K562 (cell line): ENCODE results near the gene FOLR2. TPM values are rescaled to one million over a fixed set of nuclear protein-coding genes. Genes with fewer than 3 reads are reported as not detected.

Source experiments
- ATAC-seq: fragments of 200-7000 bp; cut with Tn5 transposase; 3 replicates; pipeline ENCODE4 v1.9.1; 2020; ENCODE audit warnings: moderate library complexity
- BruUV-seq: library from RNA; stranded (reverse); fragments of 400-500 nt; replicated peaks from 2 replicates; lab custom pipeline; 2021; lab: Mats Ljungman, UMichigan
- CTCF ChIA-PET: fragments of 300-600 bp; formaldehyde crosslinking; extraction: SDS; loops from one replicate; lab custom pipeline; 2021; ENCODE audit warnings: low intra/inter-chr PET ratio; lab: Yijun Ruan, JAX
- POLR2A ChIA-PET: fragments of 300-600, 350-650 bp; sonication (Branson Sonifier 250); formaldehyde crosslinking; extraction: SDS; loops from one replicate; lab custom pipeline; 2021; ENCODE audit warnings: antibody characterized with exemption, inconsistent platforms; lab: Yijun Ruan, JAX
- DNase-seq, 4 experiments: peaks; one replicate each; pipeline versions ENCODE4 v3.0.0 to v3.0.0-alpha.2; 2011 to 2018; ENCODE audit warnings: low spot score in 3 of 4, mixed read lengths in 3 of 4; ENCODE audit errors: extremely low read depth in 1 of 4
- FAIRE-seq: peaks from 2 replicates; lab custom pipeline; 2011; peaks lifted over from hg19 to GRCh38; lab: Jason Lieb, UNC
- H2AFZ ChIP-seq: 2 replicates; pipeline ENCODE4 v1.6.0; 2011; ENCODE audit warnings: low read depth, low read length, control low read depth, inconsistent platforms
- H3K27ac ChIP-seq: fragments of 200-600 bp; 3 replicates; pipeline ENCODE4 v1.8.0; 2011; ENCODE audit warnings: low read depth, mild to moderate bottlenecking, control low read depth, inconsistent platforms, low read length, moderate library complexity, mixed read lengths; ENCODE audit errors: extremely low read depth
- H3K27me3 ChIP-seq, 2 experiments: fragments of 300-600 bp in 1 of 2; 2 replicates in 1 of 2; 3 replicates in 1 of 2; pipeline versions ENCODE4 v1.6.0 to v1.8.0; 2011; ENCODE audit warnings: inconsistent platforms in 2 of 2, low read length in 2 of 2, mild to moderate bottlenecking in 1 of 2, mixed read lengths in 1 of 2, moderate library complexity in 1 of 2; ENCODE audit not compliant: control insufficient read depth in 2 of 2, insufficient read depth in 2 of 2
- H3K36me3 ChIP-seq: fragments of 300-600 bp; 3 replicates; pipeline ENCODE4 v1.8.0; 2011; ENCODE audit warnings: mild to moderate bottlenecking, low read length, inconsistent platforms; ENCODE audit not compliant: control insufficient read depth, insufficient read depth
- H3K4me1 ChIP-seq, 2 experiments: fragments of 200-600 bp in 1 of 2; replicated peaks in 1 of 2; 2 replicates in 1 of 2; 3 replicates in 1 of 2; pipeline versions ENCODE4 v1.5.1 to v1.8.0; 2011; ENCODE audit warnings: inconsistent platforms in 2 of 2, low read length in 2 of 2, mild to moderate bottlenecking in 1 of 2, mixed read lengths in 1 of 2, moderate library complexity in 1 of 2; ENCODE audit not compliant: control insufficient read depth in 2 of 2, insufficient read depth in 2 of 2
- H3K4me2 ChIP-seq: 2 replicates; pipeline ENCODE4 v1.6.1; 2011; ENCODE audit warnings: low read length, control low read depth, inconsistent platforms, mixed read lengths; ENCODE audit not compliant: insufficient read depth
- H3K4me3 ChIP-seq: fragments of 200-600 bp; sonication (generic), shearing (Covaris generic); 2 replicates; pipeline ENCODE4 v1.5.1; 2016; ENCODE audit warnings: control low read depth, inconsistent platforms
- H3K79me2 ChIP-seq: fragments of 200-600 bp; 3 replicates; pipeline ENCODE4 v1.8.0; 2011; ENCODE audit warnings: low read length, inconsistent platforms; ENCODE audit not compliant: control insufficient read depth, insufficient read depth
- H3K9ac ChIP-seq, 2 experiments: 2 replicates each; pipeline versions ENCODE4 v1.6.0 to v1.6.1; 2011; ENCODE audit warnings: low read depth in 2 of 2, low read length in 2 of 2, control low read depth in 1 of 2, inconsistent platforms in 1 of 2, mild to moderate bottlenecking in 1 of 2, mixed read lengths in 1 of 2; ENCODE audit not compliant: insufficient read depth in 1 of 2
- H3K9me1 ChIP-seq: one replicate; pipeline ENCODE4 v1.6.0; 2011; ENCODE audit warnings: inconsistent platforms, mild to moderate bottlenecking, low read length, moderate library complexity; ENCODE audit not compliant: control insufficient read depth, insufficient read depth
- H3K9me3 ChIP-seq: replicated peaks from 2 replicates; pipeline ENCODE4 v1.5.1; 2011; ENCODE audit warnings: low read depth, low read length, inconsistent platforms; ENCODE audit not compliant: control insufficient read depth, insufficient read depth
- H4K20me1 ChIP-seq: replicated peaks from 2 replicates; pipeline ENCODE4 v1.6.1; 2011; ENCODE audit warnings: low read length, inconsistent platforms, mixed read lengths; ENCODE audit not compliant: control insufficient read depth, insufficient read depth
- CBFA2T3 ChIP-seq: fragments of 450-650 bp; IDR thresholded peaks from 2 replicates; pipeline ENCODE4 v1.6.1; 2017
- HDAC3 ChIP-seq: fragments of 450-650 bp; IDR thresholded peaks from 2 replicates; pipeline ENCODE4 v1.6.1; 2018; ENCODE audit warnings: borderline replicate concordance, mild to moderate bottlenecking, moderate library complexity; ENCODE audit not compliant: partially characterized antibody
- MYNN ChIP-seq, 2 experiments: sonication (generic); formaldehyde crosslinking in 1 of 2; IDR thresholded peaks; 2 replicates each; pipeline versions ENCODE4 v1.5.0 to v1.6.1; 2016 to 2020; ENCODE audit warnings: antibody characterized with exemption in 1 of 2, missing genetic modification reagents in 1 of 2
- NBN ChIP-seq: fragments of 450-650 bp; IDR thresholded peaks from 2 replicates; pipeline ENCODE4 v1.6.1; 2016; ENCODE audit warnings: low read depth, mild to moderate bottlenecking
- POLR2A ChIP-seq: fragments of 450-650 bp; conservative IDR thresholded peaks from 2 replicates; pipeline ENCODE4 v1.6.1; 2016
- POLR2AphosphoS2 ChIP-seq: IDR thresholded peaks from 2 replicates; pipeline ENCODE4 v1.6.1; 2012; ENCODE audit warnings: low read length, improper control_type of control experiment
- POLR2B ChIP-seq: fragments of 450-650 bp; IDR thresholded peaks from 2 replicates; pipeline ENCODE4 v1.6.1; 2018; ENCODE audit warnings: low read depth; ENCODE audit not compliant: partially characterized antibody
- POLR2G ChIP-seq: fragments of 200-400 bp; formaldehyde crosslinking; IDR thresholded peaks from 2 replicates; pipeline ENCODE4 v1.6.1; 2017; ENCODE audit warnings: low read depth, mild to moderate bottlenecking, antibody characterized with exemption, low read length, moderate library complexity
- POLR3A ChIP-seq: IDR thresholded peaks from 2 replicates; pipeline ENCODE4 v1.6.1; 2011; ENCODE audit warnings: borderline replicate concordance, mild to moderate bottlenecking, moderate library complexity; ENCODE audit not compliant: insufficient read length, insufficient read depth; ENCODE audit errors: extremely low read depth
- RFX7 ChIP-seq: fragments of 250-450 bp; sonication (Bioruptor Pico); IDR thresholded peaks from 2 replicates; pipeline ENCODE4 v1.5.1; 2021; ENCODE audit warnings: mild to moderate bottlenecking
- SAP30 ChIP-seq: fragments of 200-600 bp; sonication (generic); IDR thresholded peaks from 2 replicates; pipeline ENCODE4 v1.6.1; 2012; ENCODE audit warnings: borderline replicate concordance, low read depth, mild to moderate bottlenecking, moderate library complexity, low read length, control low read depth, inconsistent platforms; ENCODE audit not compliant: insufficient read depth, poor library complexity, severe bottlenecking
- SUPT5H ChIP-seq: fragments of 450-650 bp; IDR thresholded peaks from 2 replicates; pipeline ENCODE4 v1.6.1; 2016
- ZBTB5 ChIP-seq: fragments of 450-650 bp; IDR thresholded peaks from 2 replicates; pipeline ENCODE4 v1.6.1; 2017; ENCODE audit warnings: antibody characterized with exemption
- ZNF445 ChIP-seq: fragments of 250-450 bp; sonication (Bioruptor Pico); IDR thresholded peaks from 2 replicates; pipeline ENCODE4 v1.4.0; 2020; ENCODE audit warnings: low read depth, mild to moderate bottlenecking, moderate library complexity
- ZNF76 ChIP-seq: fragments of 250-450 bp; sonication (Bioruptor Pico); IDR thresholded peaks from 2 replicates; pipeline ENCODE4 v1.4.0; 2020; ENCODE audit warnings: mild to moderate bottlenecking, moderate library complexity, borderline replicate concordance
- ZSCAN32 ChIP-seq: fragments of 450-650 bp; formaldehyde crosslinking; IDR thresholded peaks from 2 replicates; pipeline ENCODE4 v1.4.0; 2020; ENCODE audit warnings: mild to moderate bottlenecking, moderate library complexity
- WGBS: fragments of 100-300 bp; shearing (Covaris generic); methylation state at CpG from one replicate; pipeline ENCODE4 v1.1.6; 2016; ENCODE audit warnings: low coverage, mixed read lengths; ENCODE audit not compliant: insufficient coverage; ENCODE audit errors: missing lambda C conversion rate; 5-methylcytosine and 5-hydroxymethylcytosine counted together
- in situ Hi-C: fragments of 300-500 bp; cut with MboI; formaldehyde crosslinking; loops from 4 replicates; pipeline ENCODE4 v1.15.0; 2018; ENCODE audit warnings: inconsistent platforms, mixed read lengths
- intact Hi-C: fragments of 100-400 bp; cut with micrococcal nuclease; formaldehyde crosslinking; loops from 2 replicates; pipeline ENCODE4 v1.14.2; 2022
- polyA plus RNA-seq, 8 experiments: library from polyadenylated mRNA; depleted of rRNA in 4 of 8; stranded (reverse) in 5 of 8; unstranded in 3 of 8; fragments of >200 nt; fragmentation: Nextera tagmentation in 2 of 8; fragmentation: Illumina TruSeq in 1 of 8; extraction: Ambion mirVana in 2 of 8; extraction: Trizol in 1 of 8; gene quantifications; 2 replicates each; pipeline versions ENCODE4 v1.2.1 to v1.2.3, GENCODE V29; 2011 to 2014; ENCODE audit warnings: inconsistent platforms in 1 of 8, missing spikeins in 1 of 8
- total RNA-seq, 7 experiments: library from RNA; depleted of rRNA in 6 of 7; stranded (reverse); fragments of >200 nt in 6 of 7; fragmentation: Illumina TruSeq in 2 of 7; extraction: Trizol in 2 of 7; gene quantifications; 2 replicates each; pipeline versions ENCODE4 v1.2.1 to v1.2.3, GENCODE V29; 2011 to 2021; ENCODE audit warnings: low replicate concordance in 1 of 7
- TF ChIP-seq, protein P1 (sequence below): fragments of 250-450 bp; sonication (Bioruptor Pico); IDR thresholded peaks from 2 replicates; pipeline ENCODE4 v1.5.0; 2021; ENCODE audit warnings: mild to moderate bottlenecking, borderline replicate concordance

The FOLR2 gene
- total and polyA plus RNA-seq, 9 of the 15 experiments (the other 6 are each of a cell fraction or from before 2014, with no cell fraction given) = 0.27 TPM; not detected in 8

DNA sequence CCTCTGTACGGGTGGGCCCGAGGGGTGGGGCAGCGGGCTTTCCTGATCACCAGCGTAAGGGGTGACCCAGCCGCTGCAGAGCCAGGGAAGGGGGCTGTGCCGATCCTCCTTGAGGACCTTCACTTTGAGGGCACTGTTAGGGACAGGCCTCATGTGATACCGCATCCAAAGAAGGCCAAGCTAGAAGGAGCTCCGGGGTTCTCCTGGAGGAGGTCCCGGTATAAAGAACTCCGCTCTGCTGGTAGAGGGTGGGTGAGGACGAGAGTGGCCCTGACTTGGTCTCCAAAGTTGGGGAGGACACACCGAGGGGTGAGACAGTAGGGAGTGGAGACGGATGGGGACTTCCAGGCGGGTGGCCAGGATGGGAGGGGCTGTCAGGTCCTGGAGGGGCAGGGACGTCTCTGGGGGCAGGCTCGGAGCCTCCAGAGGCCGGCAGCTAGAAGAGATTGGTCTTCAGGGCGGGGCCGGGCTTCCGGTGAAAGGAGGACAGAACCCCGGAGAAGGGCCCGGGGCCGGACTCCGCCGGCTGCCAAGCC lies 22.8 kb downstream of the FOLR2 start:
- FAIRE-seq (no peak), ATAC-seq (no peak; the same call in 2 of the 3 replicates), DNase-seq (no peak)
- H3K27ac ChIP-seq = no peak overlapping the region
- H3K4me2 ChIP-seq = no peak overlapping the region
- H2AFZ ChIP-seq = no peak overlapping the region
- in situ Hi-C loops = no loop called here
- no peaks in the 10 kb centered on the region for H3K9me1 ChIP-seq
- no TSS peak for BruUV-seq
- H3K4me3 ChIP-seq = no peak overlapping the region
- H3K27me3 ChIP-seq = peaks cover 2% of the 10 kb centered on the region in 2 experiments; a peak in 3 of 5 replicates
- H4K20me1 ChIP-seq = no peaks in the 10 kb centered on the region
- POLR2A ChIA-PET = interaction anchor here (0.6 kb wide), 2 partner anchors 9 to 50 kb away, joined by 3 to 4 read pairs; no protein-coding TSS in a partner anchor
- intact Hi-C loops = loop anchor here (5.0 kb wide), 2 partner anchors 57 to 193 kb away; partner anchors contain the start of gene CLPB
- WGBS = 65% methylated on average over 11 of the region's 25 CpGs
- H3K4me1 ChIP-seq = peaks cover 0 to 31% of the 10 kb centered on the region in 2 experiments; a peak in 2 of 5 replicates
- H3K79me2 ChIP-seq = no peaks in the 10 kb centered on the region
- CTCF ChIA-PET = interaction anchor here (1.1 kb wide), 1 partner anchor 214 kb away, joined by 3 read pairs; no protein-coding TSS in a partner anchor
- H3K36me3 ChIP-seq = peaks cover 43% of the 10 kb centered on the region
- H3K9me3 ChIP-seq = no peaks in the 10 kb centered on the region
- no peak overlapping the region for H3K9ac ChIP-seq
- TF ChIP-seq SAP30 = no peak
- no peak for TF ChIP-seq ZNF76 (CRISPR knock-in tag)
- peak; percentile 44 for TF ChIP-seq POLR2B
- TF ChIP-seq POLR3A = no peak
- TF ChIP-seq POLR2A = peak; percentile 59
- peak; percentile 95 for TF ChIP-seq POLR2AphosphoS2
- no peak for TF ChIP-seq ZBTB5
- TF ChIP-seq ZNF445 (CRISPR knock-in tag) = no peak
- TF ChIP-seq SUPT5H = peak; percentile 56
- peak; percentile 59; the same call in 1 of the 2 replicates for TF ChIP-seq POLR2G
- no peak for TF ChIP-seq HDAC3
- TF ChIP-seq CBFA2T3 = no peak
- TF ChIP-seq, protein P1, sequence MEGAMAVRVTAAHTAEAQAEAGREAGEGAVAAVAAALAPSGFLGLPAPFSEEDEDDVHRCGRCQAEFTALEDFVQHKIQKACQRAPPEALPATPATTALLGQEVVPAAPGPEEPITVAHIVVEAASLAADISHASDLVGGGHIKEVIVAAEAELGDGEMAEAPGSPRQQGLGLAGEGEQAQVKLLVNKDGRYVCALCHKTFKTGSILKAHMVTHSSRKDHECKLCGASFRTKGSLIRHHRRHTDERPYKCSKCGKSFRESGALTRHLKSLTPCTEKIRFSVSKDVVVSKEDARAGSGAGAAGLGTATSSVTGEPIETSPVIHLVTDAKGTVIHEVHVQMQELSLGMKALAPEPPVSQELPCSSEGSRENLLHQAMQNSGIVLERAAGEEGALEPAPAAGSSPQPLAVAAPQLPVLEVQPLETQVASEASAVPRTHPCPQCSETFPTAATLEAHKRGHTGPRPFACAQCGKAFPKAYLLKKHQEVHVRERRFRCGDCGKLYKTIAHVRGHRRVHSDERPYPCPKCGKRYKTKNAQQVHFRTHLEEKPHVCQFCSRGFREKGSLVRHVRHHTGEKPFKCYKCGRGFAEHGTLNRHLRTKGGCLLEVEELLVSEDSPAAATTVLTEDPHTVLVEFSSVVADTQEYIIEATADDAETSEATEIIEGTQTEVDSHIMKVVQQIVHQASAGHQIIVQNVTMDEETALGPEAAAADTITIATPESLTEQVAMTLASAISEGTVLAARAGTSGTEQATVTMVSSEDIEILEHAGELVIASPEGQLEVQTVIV (CRISPR knock-in tag) = no peak
- TF ChIP-seq NBN = no peak
- TF ChIP-seq MYNN (IDR thresholded peaks at IDR 0.05) = 0 out of 2 replicates have a peak, but pooled peaks have one; percentile 28
- no peak for TF ChIP-seq MYNN (CRISPR knock-in tag; IDR thresholded peaks at IDR 0.05)
- no peak for TF ChIP-seq RFX7 (CRISPR knock-in tag)
- no peak for TF ChIP-seq ZSCAN32 (CRISPR knock-in tag)
